DMS53 treated with DMSO at 0.1 percent for 48 hours (cell line): ENCODE results near the gene PTPRA.

Source experiments
- DNase-seq: peaks from one replicate; lab custom pipeline; 2025; ENCODE audit not compliant: unreplicated experiment; lab: John Stamatoyannopoulos, UW

Gene PTPRA

GRCh38 chr20:2921506-2921905, 48.2 kb downstream of the PTPRA start:
- no peak for DNase-seq

GRCh38 chr20:2922957-2923356, 49.7 kb downstream of the PTPRA start:
- no peak for DNase-seq

GRCh38 chr20:2930538-2930937, 57.3 kb downstream of the PTPRA start:
- no peak for DNase-seq

GRCh38 chr20:2932498-2932897, 59.2 kb downstream of the PTPRA start:
- no peak for DNase-seq

- DNase-seq = no peak
These were observed 64.6 kb downstream of the PTPRA start for GRCh38 chr20:2937902-2938301.

- DNase-seq = no peak
These were observed 69.2 kb downstream of the PTPRA start for GRCh38 chr20:2942439-2942838.

GRCh38 chr20:2946988-2947961, 74.0 kb downstream of the PTPRA start:
- no peak for DNase-seq

GRCh38 chr20:2948968-2949367, 75.7 kb downstream of the PTPRA start:
- no peak for DNase-seq

GRCh38 chr20:2952766-2953165, 79.5 kb downstream of the PTPRA start:
- DNase-seq = no peak

GRCh38 chr20:2955257-2955970, 82.1 kb downstream of the PTPRA start:
- DNase-seq = no peak

GRCh38 chr20:2956480-2956879, 83.2 kb downstream of the PTPRA start:
- no peak for DNase-seq

GRCh38 chr20:2967841-2968240, 94.6 kb downstream of the PTPRA start:
- DNase-seq = no peak

- DNase-seq = no peak
These were observed 98.8 kb downstream of the PTPRA start for GRCh38 chr20:2972126-2972525.

- no peak for DNase-seq
These were observed 100.3 kb downstream of the PTPRA start for GRCh38 chr20:2973574-2973973.

GRCh38 chr20:2978519-2978918, 105.2 kb downstream of the PTPRA start:
- no peak for DNase-seq

GRCh38 chr20:2981646-2982045, 108.4 kb downstream of the PTPRA start:
- DNase-seq = no peak

GRCh38 chr20:2983508-2983907, 110.2 kb downstream of the PTPRA start:
- no peak for DNase-seq

GRCh38 chr20:2984028-2984501, 110.8 kb downstream of the PTPRA start:
- DNase-seq = no peak

GRCh38 chr20:2984956-2985661, 111.8 kb downstream of the PTPRA start:
- no peak for DNase-seq

GRCh38 chr20:2986466-2986865, 113.2 kb downstream of the PTPRA start:
- DNase-seq = no peak

- DNase-seq = no peak
These were observed 114.6 kb downstream of the PTPRA start for GRCh38 chr20:2987861-2988260.
